IPS DF 4.7 (cell line): Measurements from ENCODE around the gene AUTS2.

Experiments
- DNase-seq: peaks from one replicate; pipeline ENCODE4 v3.0.0-alpha.2; 2013; ENCODE audit warnings: low spot score; ENCODE audit errors: extremely low read depth

AUTS2 gene

DNA sequence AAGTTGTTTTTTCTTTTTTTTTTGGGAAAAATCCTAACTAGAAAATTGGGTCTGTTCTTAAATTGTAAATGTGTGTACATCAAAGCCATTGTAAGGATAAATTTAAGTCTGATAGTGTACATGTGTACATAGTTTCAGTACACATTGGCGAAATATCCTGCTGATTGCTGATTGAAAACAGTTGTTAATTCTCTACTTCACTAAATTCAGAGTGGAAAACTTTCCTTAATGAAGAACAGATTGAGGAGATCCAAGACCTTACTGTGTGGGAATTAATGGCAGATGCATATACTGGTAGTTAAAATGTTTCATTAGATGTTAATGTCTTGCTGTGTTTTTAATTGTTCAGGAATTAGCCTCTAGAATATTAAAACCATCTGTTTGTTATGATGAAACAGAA lies 506.0 kb downstream of the AUTS2 start:
- DNase-seq: no peak

GRCh38 chr7:70113078-70113477 lies 514.8 kb downstream of the AUTS2 start:
- no peak for DNase-seq

DNA sequence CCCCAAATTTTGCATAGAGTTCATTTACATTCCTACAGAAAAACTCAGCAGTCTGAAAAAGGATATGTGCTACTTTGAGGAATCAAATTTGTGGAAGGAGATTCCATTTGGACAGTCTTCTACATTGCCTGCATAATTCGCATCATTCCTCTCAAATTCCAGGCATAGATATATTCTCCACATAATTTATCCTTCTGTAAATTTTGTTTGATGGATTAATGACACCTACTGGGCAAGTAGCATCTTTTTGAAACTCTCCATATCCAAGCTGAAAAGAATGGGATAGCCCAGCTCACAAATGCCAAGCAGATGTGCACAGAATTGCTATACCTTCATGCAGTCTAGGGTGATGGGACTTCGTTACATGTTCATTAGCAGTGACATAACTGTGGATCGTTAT lies 515.3 kb downstream of the AUTS2 start:
- DNase-seq: no peak

GRCh38 chr7:70114806-70115205 lies 516.5 kb downstream of the AUTS2 start:
- DNase-seq: no peak

GRCh38 chr7:70116244-70116643 lies 518.0 kb downstream of the AUTS2 start:
- no peak for DNase-seq

DNA sequence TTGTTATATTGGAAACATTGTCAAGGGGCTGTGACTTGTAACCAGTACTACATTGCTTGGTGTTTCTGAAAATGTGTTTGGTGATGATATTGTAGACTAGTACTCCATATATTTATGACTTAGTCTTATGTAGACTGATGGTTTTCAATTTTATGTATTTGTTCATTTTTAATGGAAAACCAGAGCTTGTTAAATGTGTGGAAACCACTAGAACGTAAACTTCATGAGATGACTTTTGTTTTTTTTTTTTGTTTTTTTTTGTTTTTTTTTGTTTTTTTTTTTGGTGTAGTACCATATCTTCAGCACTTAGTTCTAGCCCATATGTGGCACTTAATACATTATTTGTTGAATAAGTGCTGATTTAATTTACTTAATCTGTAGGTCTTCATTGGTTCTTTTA lies 518.6 kb downstream of the AUTS2 start:
- DNase-seq: no peak

- no peak for DNase-seq
Observed at GRCh38 chr7:70120851-70121250, 522.6 kb downstream of the AUTS2 start.

DNA sequence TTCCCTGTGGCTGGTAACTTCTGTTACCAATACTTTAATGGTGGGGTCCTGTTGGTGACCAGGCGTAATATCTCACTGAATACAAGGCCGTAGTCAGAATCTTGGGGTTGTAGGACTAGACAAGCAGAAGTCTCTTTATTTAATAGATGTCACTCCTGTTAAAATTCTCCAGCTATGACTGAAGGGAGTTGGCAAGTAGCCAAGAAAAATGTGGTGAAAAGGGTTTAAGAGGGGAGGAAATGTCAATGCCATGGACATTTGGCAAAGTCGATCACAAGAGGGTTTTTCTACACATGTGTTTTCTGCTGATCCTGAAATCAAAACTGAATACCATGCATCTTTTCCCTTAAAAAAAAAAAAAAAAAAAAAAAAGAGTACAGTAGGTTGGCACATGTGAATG lies 533.5 kb downstream of the AUTS2 start:
- DNase-seq: no peak

DNA sequence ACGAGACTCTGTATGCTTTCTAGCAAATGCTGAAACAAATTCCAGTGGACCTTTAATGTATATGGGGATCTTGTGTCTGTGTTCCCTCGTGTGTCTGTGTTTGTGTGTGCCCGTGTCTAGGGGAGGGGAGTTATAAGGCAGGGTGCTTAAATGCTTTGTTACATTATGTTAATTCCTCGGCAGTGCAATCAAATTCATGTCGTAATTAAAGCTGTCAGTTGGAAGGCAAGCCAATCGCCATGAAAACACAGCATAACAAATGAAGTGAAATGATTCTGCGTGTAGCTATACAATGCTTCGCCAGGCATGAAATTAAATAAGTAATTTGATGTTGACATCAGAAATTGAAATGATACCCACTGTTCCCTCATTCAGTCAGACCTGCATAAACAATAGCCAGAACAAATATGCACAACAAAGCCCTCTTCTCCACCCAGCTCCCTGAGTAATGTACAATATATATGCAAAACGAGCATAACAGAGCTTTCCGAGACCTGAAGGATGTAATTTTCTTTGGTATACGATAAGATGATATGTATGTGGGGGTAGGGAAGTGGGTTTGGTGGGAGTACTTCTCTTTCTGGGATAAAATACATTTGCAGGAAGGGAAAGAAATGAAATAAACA lies 534.1 kb downstream of the AUTS2 start:
- DNase-seq: no peak

- DNase-seq: no peak
Observed at GRCh38 chr7:70132852-70133690, 534.8 kb downstream of the AUTS2 start.

GRCh38 chr7:70134029-70134770 lies 535.9 kb downstream of the AUTS2 start:
- no peak for DNase-seq

DNA sequence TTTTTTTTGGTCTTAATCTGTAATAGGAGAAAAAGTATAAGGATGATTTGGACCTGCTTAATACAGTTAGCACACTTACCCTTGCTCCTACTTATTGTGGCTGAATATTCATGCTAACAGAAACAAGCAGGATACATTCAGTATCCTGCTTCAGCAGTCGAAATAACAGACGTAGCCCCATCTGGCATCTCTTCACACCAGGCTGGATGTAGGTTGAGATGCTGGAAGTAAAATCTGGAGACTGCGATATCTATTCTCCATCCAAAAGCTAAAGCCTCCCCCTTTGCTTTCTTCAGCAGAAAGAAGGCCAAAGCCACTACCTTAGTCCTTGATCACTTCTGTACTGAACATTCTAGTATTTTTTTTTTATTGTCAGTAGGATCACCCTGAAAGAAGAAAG lies 537.4 kb downstream of the AUTS2 start:
- no peak for DNase-seq

- no peak for DNase-seq
Observed at GRCh38 chr7:70137126-70137525, 538.9 kb downstream of the AUTS2 start.

DNA sequence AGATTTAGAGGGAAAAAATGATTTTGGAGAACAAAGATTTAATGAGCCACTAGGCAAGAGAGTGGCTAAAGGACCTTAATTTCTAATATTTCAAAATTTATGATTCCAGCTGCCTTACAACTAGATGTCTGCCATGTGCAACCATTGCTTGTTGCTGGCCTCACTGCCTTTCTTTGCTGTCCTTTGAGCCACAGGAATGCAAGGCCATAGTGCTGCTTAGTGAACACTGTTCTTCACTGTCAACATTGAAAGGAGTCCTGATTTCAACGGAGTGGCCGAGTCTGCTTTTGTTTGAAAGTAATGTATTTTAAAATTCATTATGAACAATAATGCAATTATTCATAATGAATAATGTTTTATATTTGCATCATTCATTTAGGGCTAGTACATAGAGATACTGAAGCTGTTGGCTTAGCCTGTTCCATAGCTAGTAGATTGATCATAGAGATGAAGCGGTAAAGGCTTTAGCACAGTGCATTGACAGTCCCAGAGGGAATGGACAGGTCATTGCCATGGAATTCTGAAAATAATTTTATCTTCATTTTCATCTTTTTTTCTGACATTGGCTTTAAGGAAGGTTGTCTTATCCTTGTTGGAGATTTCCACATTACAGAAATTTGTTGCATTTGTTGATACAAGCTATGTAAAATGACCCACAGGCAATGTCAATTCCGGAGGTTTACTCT lies 544.1 kb downstream of the AUTS2 start:
- DNase-seq: no peak

GRCh38 chr7:70143075-70144044 lies 545.1 kb downstream of the AUTS2 start:
- no peak for DNase-seq

DNA sequence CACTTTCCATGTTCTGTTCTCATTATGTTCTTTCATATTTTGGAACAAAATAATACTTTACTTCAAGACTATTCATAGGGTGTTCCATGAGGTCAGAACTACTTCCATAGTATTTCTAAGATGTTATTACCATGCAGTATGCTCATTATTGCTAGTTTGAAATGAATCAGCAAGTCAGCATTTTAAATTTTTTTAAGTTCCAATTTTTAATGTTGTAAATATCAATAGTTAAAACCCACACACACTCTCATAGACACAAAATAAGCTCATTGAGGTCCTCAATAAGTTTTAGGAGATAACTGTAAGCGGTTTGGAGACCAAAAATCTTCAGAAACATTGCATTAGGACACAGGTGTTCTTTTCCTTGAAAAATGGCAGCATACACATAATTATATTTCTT lies 550.7 kb downstream of the AUTS2 start:
- DNase-seq: no peak

DNA sequence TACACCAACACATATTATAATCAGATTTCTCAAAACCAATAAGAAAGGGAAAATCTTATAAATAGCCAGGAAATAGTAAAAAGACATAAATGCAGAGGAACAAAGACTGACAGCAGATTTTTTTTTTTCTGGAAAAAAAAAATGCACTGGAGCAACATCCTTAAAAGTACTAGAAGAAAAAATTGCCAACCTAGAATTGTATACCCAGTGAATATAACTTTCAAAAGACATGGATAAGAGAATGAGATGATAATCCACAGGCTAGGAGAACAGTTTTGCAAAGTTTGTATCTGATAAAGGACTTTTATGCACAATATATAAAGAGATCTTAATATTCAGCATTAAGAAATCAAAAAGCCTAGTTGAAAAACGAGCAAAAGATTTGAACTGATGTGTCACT lies 554.0 kb downstream of the AUTS2 start:
- no peak for DNase-seq

- DNase-seq: no peak
Observed at GRCh38 chr7:70153933-70154332, 555.7 kb downstream of the AUTS2 start.

- no peak for DNase-seq
Observed at GRCh38 chr7:70154521-70155180, 556.4 kb downstream of the AUTS2 start.

DNA sequence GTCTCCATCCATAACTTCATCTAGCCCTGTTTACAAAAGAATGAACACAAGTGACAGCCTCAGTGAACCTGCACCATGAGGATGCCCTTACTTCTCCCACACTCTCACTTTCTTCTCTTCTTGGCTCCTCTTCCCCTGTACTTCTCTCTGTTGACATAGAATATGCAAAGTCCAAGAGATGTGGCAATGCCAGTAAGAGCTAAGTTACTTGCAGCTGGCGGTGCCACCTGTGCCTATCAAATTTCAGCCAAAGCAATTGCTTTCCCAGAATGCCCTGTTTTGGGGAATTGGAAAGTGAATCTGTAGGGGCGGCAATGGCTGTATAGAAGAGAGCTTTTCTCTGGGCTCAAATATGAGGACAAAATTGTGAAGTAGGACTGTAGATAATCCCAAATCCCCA lies 557.8 kb downstream of the AUTS2 start:
- no peak for DNase-seq
